Endothelial cell (in vitro differentiated cells): Measurements from ENCODE around the gene TLCD4. TPM values are rescaled to one million over a fixed set of nuclear protein-coding genes. Genes with fewer than 3 reads are reported as not detected.

ENCODE experiments used
- DNase-seq: peaks from one replicate; pipeline ENCODE4 v3.0.0; 2021; ENCODE audit warnings: low spot score
- H3K27ac Mint-ChIP-seq: one replicate; pipeline ENCODE4 v1.8.0; 2021; ENCODE audit warnings: mixed read lengths, inconsistent platforms; ENCODE audit not compliant: unreplicated experiment
- H3K27me3 Mint-ChIP-seq: one replicate; pipeline ENCODE4 v1.8.0; 2021; ENCODE audit warnings: mild to moderate bottlenecking, moderate library complexity, mixed read lengths, inconsistent platforms; ENCODE audit not compliant: unreplicated experiment
- H3K36me3 Mint-ChIP-seq: one replicate; pipeline ENCODE4 v1.8.0; 2021; ENCODE audit warnings: mild to moderate bottlenecking, low read depth, mixed read lengths, inconsistent platforms; ENCODE audit not compliant: unreplicated experiment
- H3K4me1 Mint-ChIP-seq: one replicate; pipeline ENCODE4 v1.8.0; 2021; ENCODE audit warnings: mild to moderate bottlenecking, mixed read lengths, inconsistent platforms; ENCODE audit not compliant: unreplicated experiment
- H3K4me3 Mint-ChIP-seq: one replicate; pipeline ENCODE4 v1.8.0; 2021; ENCODE audit warnings: mild to moderate bottlenecking, mixed read lengths, inconsistent platforms; ENCODE audit not compliant: unreplicated experiment
- H3K9me3 Mint-ChIP-seq: one replicate; pipeline ENCODE4 v1.8.0; 2021; ENCODE audit warnings: mixed read lengths, inconsistent platforms; ENCODE audit not compliant: unreplicated experiment
- CTCF ChIP-seq: fragments of 200-600 bp; sonication (generic); IDR thresholded peaks from one replicate; pipeline ENCODE4 v1.5.0; 2021; ENCODE audit warnings: antibody characterized with exemption; ENCODE audit not compliant: unreplicated experiment
- total RNA-seq: library from RNA; stranded (reverse); fragmentation: NEBNext Ultra II Directional; extraction: Animal tissue kit (Norgen Biotek cat#: 25700); gene quantifications from one replicate; pipeline ENCODE4 v1.2.1, GENCODE V29; 2021; ENCODE audit not compliant: unreplicated experiment

TLCD4 gene
- total RNA-seq, 1 donor from 2014 or later, result 0.41 TPM

- no peaks in the 10 kb centered on the region for H3K9me3 Mint-ChIP-seq
- DNase-seq, result no peak
- peak overlapping the region; percentile 90 for H3K4me3 Mint-ChIP-seq
- peaks cover 3% of the 10 kb centered on the region for H3K4me1 Mint-ChIP-seq
- H3K27me3 Mint-ChIP-seq, result peaks cover 7% of the 10 kb centered on the region
- no peak for TF ChIP-seq CTCF
- H3K36me3 Mint-ChIP-seq, result no peaks in the 10 kb centered on the region
- H3K27ac Mint-ChIP-seq, result no peak overlapping the region
Measured at GRCh38 chr1:95118067-95118499, 928 bp downstream of the TLCD4 start.

- Mint-ChIP-seq H3K4me1 (peaks cover 3% of the 10 kb centered on the region), H3K36me3 (no peaks in the 10 kb centered on the region), H3K4me3 (peak overlapping the region; percentile 90), H3K27me3 (peaks cover 7% of the 10 kb centered on the region), H3K27ac (no peak overlapping the region), H3K9me3 (no peaks in the 10 kb centered on the region)
- no peak for DNase-seq
- no peak for TF ChIP-seq CTCF
Measured at GRCh38 chr1:95118710-95119109, 1.6 kb downstream of the TLCD4 start.

- peaks cover 3% of the 10 kb centered on the region for H3K4me1 Mint-ChIP-seq
- H3K27me3 Mint-ChIP-seq, result peaks cover 7% of the 10 kb centered on the region
- H3K27ac Mint-ChIP-seq, result no peak overlapping the region
- no peak for DNase-seq
- H3K9me3 Mint-ChIP-seq, result no peaks in the 10 kb centered on the region
- no peak overlapping the region for H3K4me3 Mint-ChIP-seq
- TF ChIP-seq CTCF, result no peak
- no peaks in the 10 kb centered on the region for H3K36me3 Mint-ChIP-seq
Measured at GRCh38 chr1:95119273-95119672, 2.1 kb downstream of the TLCD4 start.

GRCh38 chr1:95122151-95122697 lies 5.1 kb downstream of the TLCD4 start:
- no peaks in the 10 kb centered on the region for H3K4me1 Mint-ChIP-seq
- no peak overlapping the region for H3K4me3 Mint-ChIP-seq
- no peak for TF ChIP-seq CTCF
- no peak overlapping the region for H3K27ac Mint-ChIP-seq
- peaks cover 5% of the 10 kb centered on the region for H3K27me3 Mint-ChIP-seq
- no peaks in the 10 kb centered on the region for H3K9me3 Mint-ChIP-seq
- no peaks in the 10 kb centered on the region for H3K36me3 Mint-ChIP-seq
- no peak for DNase-seq

- DNase-seq, result no peak
- no peak overlapping the region for H3K27ac Mint-ChIP-seq
- TF ChIP-seq CTCF, result no peak
- no peak overlapping the region for H3K4me3 Mint-ChIP-seq
- no peaks in the 10 kb centered on the region for H3K4me1 Mint-ChIP-seq
- H3K36me3 Mint-ChIP-seq, result no peaks in the 10 kb centered on the region
- no peaks in the 10 kb centered on the region for H3K27me3 Mint-ChIP-seq
- no peaks in the 10 kb centered on the region for H3K9me3 Mint-ChIP-seq
Measured at GRCh38 chr1:95124342-95124741, 7.2 kb downstream of the TLCD4 start.
